Adrenal gland (tissue), 5 donors: Measurements from ENCODE around the gene BDNF.

ENCODE experiments used
- POLR2A ChIP-seq, 2 donors: fragments of 450-650 bp; IDR thresholded peaks; one replicate each; pipeline ENCODE4 v1.6.1; 2017; ENCODE audit warnings: antibody characterized with exemption in 2 of 2, mild to moderate bottlenecking in 2 of 2, moderate library complexity in 1 of 2
- TF ChIP-seq, protein P1 (sequence below), 6 experiments: fragments of 450-650 bp in 4 of 6; fragments of 200-600 bp in 2 of 6; sonication (generic) in 1 of 6; IDR thresholded peaks; 1 replicate in 5 of 6; 2 replicates in 1 of 6; pipeline versions ENCODE4 v1.5.1 to v1.8.0; 2016 to 2021; ENCODE audit warnings: antibody characterized with exemption in 6 of 6, mild to moderate bottlenecking in 2 of 6, moderate library complexity in 1 of 6
- donor health status: DM: no; HTN: no; CAD: no.

DNA sequence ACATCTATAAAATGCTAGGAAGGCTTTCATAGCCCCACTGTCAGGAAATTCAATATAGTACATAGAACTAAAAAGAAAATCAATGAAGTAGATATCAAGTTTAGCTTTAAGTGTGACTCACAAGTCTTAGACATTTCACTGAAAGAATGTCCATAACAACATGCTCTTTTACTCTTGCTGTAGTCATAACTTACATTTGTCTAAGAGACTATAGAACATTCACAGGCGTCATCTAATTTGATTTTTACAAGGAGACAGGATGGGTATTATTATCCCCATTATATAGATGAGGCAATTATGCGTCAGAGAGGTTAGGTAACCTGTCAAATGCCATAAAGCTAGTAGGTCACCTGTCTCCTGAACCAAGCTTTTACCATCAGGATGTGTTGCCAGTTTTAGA lies 36.9 kb downstream of the BDNF start:
- TF ChIP-seq, protein P1, sequence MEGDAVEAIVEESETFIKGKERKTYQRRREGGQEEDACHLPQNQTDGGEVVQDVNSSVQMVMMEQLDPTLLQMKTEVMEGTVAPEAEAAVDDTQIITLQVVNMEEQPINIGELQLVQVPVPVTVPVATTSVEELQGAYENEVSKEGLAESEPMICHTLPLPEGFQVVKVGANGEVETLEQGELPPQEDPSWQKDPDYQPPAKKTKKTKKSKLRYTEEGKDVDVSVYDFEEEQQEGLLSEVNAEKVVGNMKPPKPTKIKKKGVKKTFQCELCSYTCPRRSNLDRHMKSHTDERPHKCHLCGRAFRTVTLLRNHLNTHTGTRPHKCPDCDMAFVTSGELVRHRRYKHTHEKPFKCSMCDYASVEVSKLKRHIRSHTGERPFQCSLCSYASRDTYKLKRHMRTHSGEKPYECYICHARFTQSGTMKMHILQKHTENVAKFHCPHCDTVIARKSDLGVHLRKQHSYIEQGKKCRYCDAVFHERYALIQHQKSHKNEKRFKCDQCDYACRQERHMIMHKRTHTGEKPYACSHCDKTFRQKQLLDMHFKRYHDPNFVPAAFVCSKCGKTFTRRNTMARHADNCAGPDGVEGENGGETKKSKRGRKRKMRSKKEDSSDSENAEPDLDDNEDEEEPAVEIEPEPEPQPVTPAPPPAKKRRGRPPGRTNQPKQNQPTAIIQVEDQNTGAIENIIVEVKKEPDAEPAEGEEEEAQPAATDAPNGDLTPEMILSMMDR (IDR thresholded peaks at IDR 0.05), result no peak
- no peak for TF ChIP-seq POLR2A (IDR thresholded peaks at IDR 0.05)
